H54 (cell line): ENCODE results near the gene ZNF503.

ENCODE experiments used
- DNase-seq: peaks from one replicate; pipeline ENCODE4 v3.0.0; 2011; ENCODE audit warnings: low spot score, mixed read lengths; ENCODE audit not compliant: insufficient read length
- FAIRE-seq: peaks from 3 replicates; lab custom pipeline; 2011; peaks lifted over from hg19 to GRCh38; lab: Jason Lieb, UNC
- POLR2A ChIP-seq: IDR thresholded peaks from 2 replicates; pipeline ENCODE4 v1.6.1; 2011; ENCODE audit warnings: low read depth, mild to moderate bottlenecking, low read length

Gene ZNF503

DNA sequence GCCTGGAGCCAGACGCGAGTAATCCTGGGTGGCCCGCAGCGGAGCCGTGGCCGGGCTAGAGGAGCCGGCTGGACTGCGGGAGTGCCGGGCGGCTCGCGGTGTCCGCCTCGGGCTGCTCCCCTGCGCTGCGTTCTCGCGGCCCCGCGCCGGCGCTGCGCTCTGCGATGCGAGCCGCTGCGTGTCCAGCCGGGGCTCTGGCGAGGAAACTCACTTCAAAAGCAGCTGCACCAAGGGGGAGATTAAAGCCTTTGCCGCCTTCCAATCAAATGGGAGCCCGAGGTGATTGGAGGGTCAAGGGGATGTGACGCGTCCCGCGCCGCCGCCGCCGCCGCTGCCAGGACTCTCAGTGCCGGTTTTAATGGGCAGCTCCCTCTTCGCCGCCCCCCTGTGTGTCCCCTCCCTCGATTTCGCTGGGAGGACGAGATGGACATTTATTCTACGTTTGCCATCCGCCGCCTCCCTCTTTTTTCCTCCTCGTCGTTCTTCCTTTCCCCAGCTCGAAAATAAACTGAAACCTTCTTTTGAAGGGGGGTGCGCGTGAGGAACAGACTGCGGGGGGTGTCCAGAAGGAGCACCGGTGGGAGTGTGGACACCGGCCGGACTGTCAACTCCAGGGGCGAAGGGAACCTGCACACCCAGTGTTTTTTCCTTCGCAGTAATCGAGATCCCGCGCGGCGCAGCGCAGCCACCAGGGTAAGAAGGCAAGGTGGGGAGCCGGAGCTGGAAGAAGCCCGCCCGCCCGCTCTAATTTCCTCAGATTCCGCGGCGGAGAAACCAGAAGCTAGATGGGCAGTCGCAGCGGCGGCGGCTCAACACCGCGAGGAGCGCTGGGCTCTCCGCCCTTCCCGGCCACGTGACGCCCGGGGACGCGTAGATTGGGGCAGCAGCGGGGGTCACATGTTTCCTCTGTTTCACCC is at the start of gene ZNF503:
ZNF503 (minus strand) TSS at position 196 of the 917 bp plus-strand sequence. CDS start 345 bp downstream, outside the sequence.
- TF ChIP-seq POLR2A = peak; percentile 90
- FAIRE-seq (peak; percentile 96), DNase-seq (peak; percentile 100)

GRCh38 chr10:75450644-75451640 is 49.4 kb upstream of the ZNF503 start:
- TF ChIP-seq POLR2A = no peak
- no peak for DNase-seq
- FAIRE-seq = no peak

DNA sequence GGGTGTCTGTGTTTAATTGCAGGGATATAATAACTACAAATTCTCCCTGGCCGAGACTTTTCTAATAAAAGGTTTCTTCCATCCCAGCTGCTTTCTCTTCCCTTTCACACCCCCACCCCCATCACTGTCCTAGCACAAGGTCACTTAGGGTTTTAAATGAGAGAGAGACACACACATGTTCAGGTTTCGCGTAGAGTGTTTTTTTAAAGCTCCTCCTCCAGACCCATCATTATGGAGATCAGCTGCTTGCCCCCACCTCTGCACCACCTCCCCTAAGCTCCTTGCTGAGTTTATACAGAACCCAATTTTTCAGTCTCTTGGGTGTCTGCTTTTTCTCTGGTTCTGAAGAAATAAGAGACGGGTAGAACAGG is 48.5 kb upstream of the ZNF503 start:
- no peak for TF ChIP-seq POLR2A
- FAIRE-seq (no peak), DNase-seq (no peak)

DNA sequence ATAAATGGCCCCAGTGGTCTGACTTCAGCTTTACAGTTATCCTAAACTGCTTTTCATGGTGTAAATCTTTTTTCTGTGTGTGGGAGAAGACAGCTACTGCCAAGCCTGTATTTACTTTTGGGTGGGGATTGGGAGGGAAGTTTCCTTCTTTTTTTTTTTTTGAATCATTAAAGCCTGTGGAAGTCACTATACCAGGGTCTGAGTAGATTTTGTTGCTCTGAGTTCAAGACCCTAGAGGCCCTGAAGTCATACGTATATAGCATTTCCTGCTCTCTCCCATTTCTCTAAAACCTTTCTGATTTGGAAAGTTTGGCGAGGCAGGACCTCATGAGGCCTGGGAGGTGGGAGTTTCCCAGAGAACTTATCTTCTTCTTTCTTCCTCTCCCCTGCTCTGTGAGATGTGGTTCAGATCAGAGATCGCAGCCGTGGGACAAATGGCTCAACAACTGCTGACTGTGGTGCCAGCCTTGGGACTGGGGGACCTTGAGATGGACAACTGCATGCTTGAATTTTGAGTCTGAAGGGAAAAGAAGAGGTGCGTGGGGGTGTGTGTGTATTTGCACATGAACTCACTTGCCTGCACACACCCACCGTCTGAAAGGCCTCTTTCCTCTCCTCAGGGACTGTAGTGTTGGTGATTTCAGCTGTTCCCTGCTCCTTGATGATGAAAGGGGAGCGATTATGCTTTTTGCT is 48.0 kb upstream of the ZNF503 start:
- no peak for TF ChIP-seq POLR2A
- FAIRE-seq = no peak
- no peak for DNase-seq

- no peak for TF ChIP-seq POLR2A
- FAIRE-seq = no peak
- DNase-seq = no peak
These were observed 46.6 kb upstream of the ZNF503 start for GRCh38 chr10:75448166-75448565.

DNA sequence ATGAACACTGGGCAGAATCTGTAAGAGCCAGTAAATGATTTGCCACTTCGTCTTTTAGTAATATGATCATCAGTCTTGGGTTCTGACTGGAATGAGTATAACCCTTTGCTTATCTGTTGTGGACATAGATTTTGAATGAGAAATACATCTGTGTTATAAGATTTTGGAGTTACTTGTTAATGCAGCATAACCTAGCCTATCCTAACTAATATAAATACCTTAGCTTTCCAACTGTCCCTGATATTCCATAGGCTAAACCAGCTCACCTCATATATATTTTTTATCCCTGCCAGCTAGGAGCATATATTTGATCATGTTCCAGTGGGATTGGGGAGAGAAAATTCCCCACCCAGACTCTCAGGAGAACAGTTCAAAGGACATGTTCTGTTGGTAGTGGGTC is 44.9 kb upstream of the ZNF503 start:
- no peak for TF ChIP-seq POLR2A
- no peak for FAIRE-seq
- DNase-seq = no peak

DNA sequence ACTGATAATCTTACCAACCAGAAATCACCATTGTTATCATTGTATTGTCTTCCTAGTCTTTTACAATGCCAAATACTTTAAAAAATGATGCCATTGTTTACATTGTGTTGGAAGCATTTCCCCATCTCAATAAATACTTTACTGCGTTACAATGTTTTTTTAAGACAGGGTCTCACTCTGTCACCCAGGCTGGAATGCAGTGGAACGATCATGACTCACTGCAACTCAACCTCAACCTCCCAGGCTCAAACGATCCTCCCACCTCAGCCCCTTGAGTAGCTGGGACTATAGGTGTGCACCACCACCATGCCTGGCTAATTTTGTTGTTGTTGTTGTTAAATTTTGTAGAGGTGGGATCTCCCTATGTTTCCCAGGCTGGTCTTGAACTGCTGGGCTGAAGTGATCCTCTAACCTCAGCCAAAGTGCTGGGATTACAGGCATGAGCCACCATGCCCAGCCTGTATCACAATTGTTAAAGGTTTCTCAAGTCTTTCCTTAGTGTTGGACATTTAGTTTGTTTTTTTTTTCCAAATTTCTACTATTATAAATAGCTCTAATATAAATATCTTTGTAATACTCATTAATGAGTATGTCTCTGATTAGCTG is 43.3 kb upstream of the ZNF503 start:
- DNase-seq (no peak), FAIRE-seq (no peak)
- TF ChIP-seq POLR2A = no peak

DNA sequence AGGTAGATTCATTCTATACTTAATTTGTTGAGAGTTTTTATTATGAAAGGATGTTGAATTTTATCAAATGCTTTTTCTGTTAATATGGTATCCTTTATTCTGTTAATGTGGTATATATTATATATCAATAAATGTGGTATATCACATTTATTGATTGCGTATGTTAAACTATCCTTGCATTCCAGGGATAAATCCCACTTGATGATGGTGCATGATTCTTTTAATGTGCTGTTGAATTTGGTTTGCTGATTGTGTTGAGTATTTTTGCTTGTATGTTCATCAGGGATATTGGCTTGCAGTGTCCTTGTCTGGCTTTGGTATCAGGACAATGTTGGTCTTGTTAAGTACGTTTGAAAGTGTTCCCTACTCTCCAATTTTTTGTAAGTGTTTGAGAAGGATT is 41.8 kb upstream of the ZNF503 start:
- no peak for FAIRE-seq
- no peak for TF ChIP-seq POLR2A
- no peak for DNase-seq

GRCh38 chr10:75441682-75442081 is 40.1 kb upstream of the ZNF503 start:
- no peak for DNase-seq
- no peak for FAIRE-seq
- TF ChIP-seq POLR2A = no peak

DNA sequence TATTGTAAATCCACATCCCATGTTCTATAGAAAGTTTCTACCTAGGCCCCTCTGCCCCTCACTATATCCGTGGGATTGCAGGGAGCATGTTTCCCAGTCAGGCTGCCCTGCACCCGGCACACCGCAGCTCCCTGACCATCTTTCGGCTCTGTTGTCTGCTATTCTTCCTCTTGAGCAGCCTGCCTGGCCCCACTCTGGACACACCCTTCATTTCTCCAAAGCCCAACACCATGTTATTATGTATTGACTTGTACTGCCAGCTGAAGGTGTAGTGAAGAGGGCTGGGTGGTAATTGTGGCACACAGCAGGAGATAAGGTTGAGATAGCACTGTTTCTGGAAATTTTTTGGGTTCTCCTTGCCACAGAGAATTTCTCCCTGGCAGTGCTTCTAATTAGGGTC is 39.6 kb upstream of the ZNF503 start:
- TF ChIP-seq POLR2A = no peak
- no peak for FAIRE-seq
- no peak for DNase-seq

DNA sequence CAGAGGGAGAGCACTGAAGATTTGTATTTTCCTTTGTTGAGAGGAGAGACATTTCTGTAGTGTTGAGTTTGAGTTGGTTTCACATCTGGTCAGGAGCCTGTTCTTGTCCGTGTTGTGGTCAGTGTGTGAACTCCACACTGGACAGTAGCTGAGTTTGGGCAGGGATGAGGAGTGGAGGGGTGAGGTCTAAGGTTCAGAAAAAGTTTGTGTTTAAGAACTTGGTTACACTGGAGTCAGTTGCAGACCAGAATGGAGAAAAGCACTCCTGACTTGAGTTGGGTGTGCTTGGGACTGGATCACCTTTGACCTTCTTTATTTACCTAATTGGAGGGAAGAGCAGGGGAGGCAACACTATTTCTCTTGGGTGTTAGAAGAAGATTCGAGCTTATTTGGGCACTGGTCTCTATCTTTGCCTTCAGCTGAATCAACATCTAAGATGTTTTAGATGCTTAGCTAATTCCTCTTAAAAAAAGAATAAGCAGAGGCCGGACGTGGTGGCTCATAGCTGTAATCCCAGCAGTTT is 38.8 kb upstream of the ZNF503 start:
- no peak for FAIRE-seq
- no peak for TF ChIP-seq POLR2A
- no peak for DNase-seq

DNA sequence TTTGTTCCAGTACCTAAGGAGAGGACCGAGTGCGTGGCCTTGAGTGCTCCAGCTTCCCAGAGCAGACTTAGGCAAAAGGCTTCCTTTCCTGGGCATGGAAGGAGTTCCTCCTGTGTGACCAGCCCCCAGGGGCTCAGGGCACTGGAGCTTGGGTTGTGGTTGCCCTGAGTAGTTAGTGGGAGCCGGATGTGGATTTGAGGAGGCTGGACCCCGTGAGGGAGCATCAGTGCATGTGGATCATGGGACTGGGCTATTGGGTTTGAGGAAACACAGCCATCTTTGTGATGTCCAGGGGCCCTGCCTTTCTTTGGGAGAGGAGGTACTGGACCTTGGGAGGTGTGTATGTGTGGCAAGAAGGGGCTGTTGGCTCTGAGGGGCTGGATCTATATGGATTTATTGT is 38.2 kb upstream of the ZNF503 start:
- FAIRE-seq (no peak), DNase-seq (no peak)
- TF ChIP-seq POLR2A = no peak

DNA sequence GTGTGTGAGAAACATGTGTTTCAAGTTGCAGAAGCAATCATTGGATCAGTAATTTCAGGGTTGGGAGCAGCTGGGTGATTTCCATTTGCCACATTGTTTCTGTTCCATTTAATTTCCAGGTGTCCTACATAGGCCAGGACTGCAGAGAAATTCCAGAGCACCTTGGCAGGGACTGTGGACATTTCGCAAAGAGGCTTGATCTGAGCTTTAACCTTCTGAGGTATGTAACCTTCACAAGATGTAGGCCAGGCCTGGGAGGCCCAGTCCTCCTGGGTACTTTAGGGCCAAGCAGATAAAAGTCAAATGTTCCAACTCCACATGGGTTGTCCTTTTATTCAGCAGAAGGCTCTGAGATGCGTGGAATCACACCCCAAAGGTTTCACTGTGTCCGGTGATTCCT is 36.7 kb upstream of the ZNF503 start:
- DNase-seq (no peak), FAIRE-seq (no peak)
- no peak for TF ChIP-seq POLR2A
